ENCODE results near the gene TMEM141.
"Not testable (repeated sequence)": the region's sequence is repeated elsewhere in the genome, so short reads cannot be mapped to it uniquely, and the experiment has no call there.

Gene TMEM141

DNA sequence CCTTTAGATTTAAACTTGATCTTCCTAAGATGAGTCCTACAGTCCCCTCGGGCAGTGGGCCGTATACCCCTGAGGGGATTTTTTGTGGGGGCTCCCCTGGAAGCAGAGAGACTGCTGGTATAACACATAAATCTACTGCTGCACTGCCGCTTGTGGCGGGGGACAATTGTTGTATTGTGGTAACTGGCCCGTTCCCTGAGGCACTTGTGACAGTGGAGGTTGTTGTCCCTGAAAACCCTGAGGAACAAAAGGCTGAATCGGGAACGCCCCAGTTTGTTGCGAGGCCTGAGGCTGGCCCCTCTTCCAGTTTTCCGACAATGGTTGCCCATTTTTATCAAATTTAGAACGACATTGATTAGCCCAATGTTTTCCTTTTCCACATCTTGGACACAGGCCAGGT, 4.7 kb upstream of the TMEM141 start:
- no peak for TF ChIP-seq TAF1 (IDR thresholded peaks at IDR 0.05; ENCODE audit: low read depth, low read length)
- TF ChIP-seq POLR2AphosphoS5 (IDR thresholded peaks at IDR 0.05; ENCODE audit: low read depth, low read length) = no peak
- TF ChIP-seq SPI1 (IDR thresholded peaks at IDR 0.05; ENCODE audit: low read depth, low read length) = no peak
- TF ChIP-seq POU2F2 (IDR thresholded peaks at IDR 0.05; ENCODE audit: low read depth, low read length) = no peak
- TF ChIP-seq POLR2A (IDR thresholded peaks at IDR 0.05; ENCODE audit: low read depth, low read length) = no peak
- no peak for TF ChIP-seq PAX5 (IDR thresholded peaks at IDR 0.05; ENCODE audit: insufficient read depth, low read length, severe bottlenecking)
- no peak for FAIRE-seq
- no peak for DNase-seq (ENCODE audit: insufficient read length, low spot score)

DNA sequence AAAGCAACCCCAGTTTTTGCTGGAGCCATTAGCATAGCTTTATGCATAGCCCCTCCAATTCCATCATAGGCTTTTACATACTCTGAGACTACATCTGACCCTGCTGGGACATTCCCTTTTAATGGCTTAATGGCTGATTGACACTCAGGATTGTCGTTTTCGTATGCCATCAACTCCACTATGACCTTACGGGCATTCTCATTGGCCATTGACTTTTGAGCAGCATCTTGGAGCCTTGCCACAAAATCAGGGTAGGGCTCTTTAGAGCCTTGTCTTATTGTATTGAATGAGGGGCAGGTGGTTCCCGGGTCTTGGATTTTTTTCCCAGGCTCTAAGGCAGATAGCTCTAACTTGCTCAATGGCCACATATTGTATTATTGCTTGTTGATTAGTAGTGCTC, 4.2 kb upstream of the TMEM141 start:
- FAIRE-seq; DNase-seq (ENCODE audit: insufficient read length, low spot score): not testable (repeated sequence)

GRCh38 chr9:136787690-136788400, 3.3 kb upstream of the TMEM141 start:
- FAIRE-seq (peak; percentile 85), DNase-seq (ENCODE audit: insufficient read length, low spot score) (no peak)
- TF ChIP-seq POU2F2 (IDR thresholded peaks at IDR 0.05; ENCODE audit: low read depth, low read length) (peak; percentile 23; the same call in 1 of the 2 replicates), SPI1 (IDR thresholded peaks at IDR 0.05; ENCODE audit: low read depth, low read length) (no peak)

DNA sequence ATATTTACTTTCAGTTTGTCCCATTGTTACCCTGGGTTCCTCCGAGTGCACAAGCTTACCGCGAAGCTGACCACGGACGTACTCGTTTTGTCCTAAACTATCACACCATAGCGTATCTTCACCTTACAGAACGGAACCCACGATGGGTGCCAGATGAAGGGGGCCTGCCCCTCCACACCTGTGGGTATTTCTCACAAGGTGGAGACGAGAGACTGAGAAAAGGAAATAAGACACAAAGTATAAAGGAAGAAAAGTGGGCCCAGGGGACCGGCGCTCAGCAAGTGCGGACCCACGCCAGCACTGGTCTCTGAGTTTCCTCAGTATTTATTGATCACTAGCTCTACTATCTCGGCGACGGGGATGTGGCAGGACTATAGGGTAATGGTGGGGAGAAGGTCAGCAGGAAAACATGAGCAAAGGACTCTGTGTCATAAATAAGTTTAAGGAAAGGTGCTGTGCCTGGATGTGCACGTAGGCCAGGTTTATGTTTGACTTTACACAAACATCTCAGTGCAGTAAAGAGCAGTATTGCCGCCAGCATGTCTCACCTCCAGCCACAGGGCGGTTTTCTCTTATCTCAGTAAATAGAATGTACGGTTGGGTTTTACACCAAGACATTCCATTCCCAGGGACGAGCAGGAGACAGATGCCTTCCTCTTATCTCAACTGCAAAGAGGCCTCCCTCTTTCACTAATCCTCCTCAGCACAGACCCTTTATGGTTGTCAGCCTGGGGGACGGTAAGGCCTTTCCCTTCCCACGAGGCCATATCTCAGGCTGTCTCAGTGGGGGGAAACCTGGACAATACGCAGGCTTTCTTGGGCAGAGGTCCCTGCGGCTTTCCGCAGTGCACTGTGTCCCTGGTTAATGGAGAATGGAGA, 2.3 kb upstream of the TMEM141 start:
- not testable (repeated sequence) for DNase-seq (ENCODE audit: insufficient read length, low spot score); FAIRE-seq

GRCh38 chr9:136789523-136789937, 1.6 kb upstream of the TMEM141 start:
- FAIRE-seq = no peak
- DNase-seq (ENCODE audit: insufficient read length, low spot score) = no peak
- TF ChIP-seq TAF1 (IDR thresholded peaks at IDR 0.05; ENCODE audit: low read depth, low read length) (no peak), SPI1 (IDR thresholded peaks at IDR 0.05; ENCODE audit: low read depth, low read length) (no peak), POU2F2 (IDR thresholded peaks at IDR 0.05; ENCODE audit: low read depth, low read length) (no peak), PAX5 (IDR thresholded peaks at IDR 0.05; ENCODE audit: insufficient read depth, low read length, severe bottlenecking) (no peak), POLR2A (IDR thresholded peaks at IDR 0.05; ENCODE audit: low read depth, low read length) (no peak), POLR2AphosphoS5 (IDR thresholded peaks at IDR 0.05; ENCODE audit: low read depth, low read length) (no peak)

DNA sequence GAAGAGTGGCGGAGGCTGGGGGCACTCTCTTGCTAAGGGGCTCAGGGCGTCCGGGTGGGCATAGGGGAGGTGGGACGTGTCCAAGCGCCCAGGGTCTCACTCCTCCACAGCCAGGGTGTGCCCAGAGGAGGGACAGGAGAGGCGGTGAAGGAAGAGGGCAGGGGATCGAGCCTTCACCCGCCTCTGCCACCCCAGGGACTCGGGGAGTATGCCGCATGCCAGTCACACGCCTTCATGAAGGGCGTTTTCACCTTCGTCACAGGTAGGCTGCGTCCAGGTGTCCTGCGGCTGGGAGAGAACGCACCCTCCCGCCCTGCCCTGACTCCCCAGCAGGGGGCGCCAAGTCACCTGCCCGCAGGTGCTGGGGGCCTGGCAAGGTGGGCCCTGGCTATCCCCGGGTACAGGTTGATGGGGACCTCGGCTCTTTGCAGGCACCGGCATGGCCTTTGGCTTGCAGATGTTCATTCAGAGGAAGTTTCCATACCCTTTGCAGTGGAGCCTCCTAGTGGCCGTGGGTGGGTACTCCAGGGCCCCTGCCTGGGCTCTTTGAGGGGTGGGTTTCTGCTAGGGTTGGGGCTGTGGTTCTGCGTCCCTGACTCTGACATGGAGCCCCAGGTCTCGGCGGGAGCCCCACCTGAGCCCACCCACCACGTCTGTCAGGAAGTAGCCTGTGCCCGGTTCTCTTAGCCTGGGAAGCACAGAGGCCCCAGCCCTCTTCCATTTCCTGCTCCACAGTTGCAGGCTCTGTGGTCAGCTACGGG, 552 bp downstream of the TMEM141 start:
- DNase-seq (ENCODE audit: insufficient read length, low spot score) (peak; percentile 56), FAIRE-seq (peak; percentile 20)
- TF ChIP-seq POU2F2 (IDR thresholded peaks at IDR 0.05; ENCODE audit: low read depth, low read length) (peak; percentile 32; the same call in 1 of the 2 replicates), PAX5 (IDR thresholded peaks at IDR 0.05; ENCODE audit: insufficient read depth, low read length, severe bottlenecking) (no peak)

GRCh38 chr9:136792321-136793085, 1.4 kb downstream of the TMEM141 start:
- no peak for DNase-seq (ENCODE audit: insufficient read length, low spot score)
- TF ChIP-seq POLR2A (IDR thresholded peaks at IDR 0.05; ENCODE audit: low read depth, low read length) = no peak
- no peak for TF ChIP-seq POLR2AphosphoS5 (IDR thresholded peaks at IDR 0.05; ENCODE audit: low read depth, low read length)
- TF ChIP-seq TAF1 (IDR thresholded peaks at IDR 0.05; ENCODE audit: low read depth, low read length) = no peak
- FAIRE-seq = no peak

DNA sequence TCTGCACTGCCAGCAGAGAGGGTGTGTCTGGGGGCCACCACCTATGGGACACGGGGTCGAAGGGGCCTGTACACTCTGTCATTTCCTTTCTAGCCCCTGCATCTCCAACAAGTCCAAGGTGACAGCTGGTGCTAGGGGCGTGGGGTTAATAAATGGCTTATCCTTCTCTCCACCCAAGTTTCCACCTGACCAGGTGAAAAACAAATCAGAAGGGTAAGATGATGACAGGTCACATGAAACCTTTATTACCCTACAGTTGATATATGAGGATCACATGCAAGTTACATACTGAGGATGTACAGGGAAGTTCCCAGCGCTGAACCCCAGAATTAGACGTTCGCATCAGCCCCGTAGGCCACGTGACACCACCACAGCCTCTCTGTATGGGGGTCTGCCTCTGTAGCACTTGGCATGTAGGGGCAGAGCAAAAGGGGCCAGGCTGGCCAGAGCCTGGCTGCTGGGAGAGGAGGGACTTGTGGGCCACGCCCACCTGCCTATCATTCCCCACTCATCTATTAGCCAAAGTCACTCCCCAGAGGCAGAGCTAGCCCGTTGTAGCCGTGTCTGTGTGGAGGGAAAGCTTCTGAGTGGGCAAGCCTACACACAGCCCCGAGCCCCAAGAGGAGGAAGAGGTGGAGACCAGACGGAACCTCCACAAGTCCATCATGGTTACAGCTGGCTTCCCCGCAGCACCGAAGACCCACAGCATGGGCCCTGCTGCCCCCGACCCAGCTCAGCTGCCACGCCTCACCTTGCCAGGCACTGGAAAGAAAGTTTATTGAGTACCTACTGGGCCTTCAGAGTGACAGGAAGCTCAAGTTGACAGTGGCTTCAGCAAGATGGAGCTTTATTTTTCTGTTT, 2.2 kb downstream of the TMEM141 start:
- TF ChIP-seq POLR2AphosphoS5 (IDR thresholded peaks at IDR 0.05; ENCODE audit: low read depth, low read length) = no peak
- TF ChIP-seq TAF1 (IDR thresholded peaks at IDR 0.05; ENCODE audit: low read depth, low read length) = no peak
- no peak for TF ChIP-seq POU2F2 (IDR thresholded peaks at IDR 0.05; ENCODE audit: low read depth, low read length)
- TF ChIP-seq POLR2A (IDR thresholded peaks at IDR 0.05; ENCODE audit: low read depth, low read length) = no peak
- no peak for TF ChIP-seq SPI1 (IDR thresholded peaks at IDR 0.05; ENCODE audit: low read depth, low read length)
- no peak for TF ChIP-seq PAX5 (IDR thresholded peaks at IDR 0.05; ENCODE audit: insufficient read depth, low read length, severe bottlenecking)
- FAIRE-seq (no peak), DNase-seq (ENCODE audit: insufficient read length, low spot score) (no peak)

DNA sequence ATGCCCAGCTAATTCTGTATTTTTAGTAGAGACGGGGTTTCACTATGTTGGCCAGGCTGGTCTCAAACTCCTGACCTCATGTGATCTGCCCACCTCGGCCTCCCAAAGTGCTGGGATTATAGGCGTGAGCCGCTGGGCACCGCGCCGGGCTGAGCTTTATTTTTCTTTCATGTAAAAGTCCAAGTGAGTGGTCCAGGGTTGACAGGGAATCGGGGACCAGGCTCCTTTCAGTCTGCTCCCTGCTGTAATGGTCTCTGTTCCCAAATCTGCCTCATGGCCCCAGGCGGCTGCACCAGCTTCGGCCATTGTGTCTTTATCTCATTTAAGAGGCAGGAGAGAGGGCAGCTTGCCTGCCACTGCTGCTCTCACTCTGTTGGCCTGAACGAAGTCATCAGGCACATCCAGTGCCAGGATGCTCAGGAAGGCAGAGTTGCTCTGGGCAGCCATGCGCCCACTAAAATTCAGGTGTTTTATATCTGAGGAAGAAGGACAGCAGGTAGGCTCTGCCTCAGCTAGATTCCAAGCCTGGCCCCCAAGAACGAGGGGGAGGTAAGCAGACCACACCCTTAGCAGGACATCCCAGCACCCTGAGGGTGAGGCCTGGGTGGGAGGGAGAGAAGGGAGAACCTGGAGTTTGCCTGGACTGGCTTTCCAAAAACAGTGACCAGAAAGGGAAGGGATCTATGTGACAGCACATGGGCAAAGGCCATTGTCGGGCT, 3.3 kb downstream of the TMEM141 start:
- TF ChIP-seq POU2F2 (IDR thresholded peaks at IDR 0.05; ENCODE audit: low read depth, low read length) = no peak
- no peak for TF ChIP-seq PAX5 (IDR thresholded peaks at IDR 0.05; ENCODE audit: insufficient read depth, low read length, severe bottlenecking)
- TF ChIP-seq POLR2A (IDR thresholded peaks at IDR 0.05; ENCODE audit: low read depth, low read length) = no peak
- TF ChIP-seq TAF1 (IDR thresholded peaks at IDR 0.05; ENCODE audit: low read depth, low read length) = no peak
- no peak for TF ChIP-seq POLR2AphosphoS5 (IDR thresholded peaks at IDR 0.05; ENCODE audit: low read depth, low read length)
- TF ChIP-seq SPI1 (IDR thresholded peaks at IDR 0.05; ENCODE audit: low read depth, low read length) = no peak
- no peak for DNase-seq (ENCODE audit: insufficient read length, low spot score)
- no peak for FAIRE-seq
